CD4-positive, alpha-beta T cell (primary cell): ENCODE results near the gene KIF2A. TPM values are rescaled to one million over a fixed set of nuclear protein-coding genes. Genes with fewer than 3 reads are reported as not detected.

Source experiments
- ATAC-seq: fragments of 200-7000 bp; cut with Tn5 transposase; one replicate; pipeline ENCODE4 v1.10.0; 2022; ENCODE audit warnings: mild to moderate bottlenecking; ENCODE audit not compliant: poor library complexity
- CTCF ChIA-PET: fragments of 350-600 bp; sonication (Branson Sonifier 250); formaldehyde crosslinking; loops from one replicate; lab custom pipeline; 2021; ENCODE audit warnings: antibody characterized with exemption, inconsistent platforms; lab: Charles Lee
- POLR2A ChIA-PET: fragments of 350-600 bp; sonication (Branson Sonifier 250); formaldehyde crosslinking; loops from one replicate; lab custom pipeline; 2021; ENCODE audit warnings: antibody characterized with exemption, inconsistent platforms; lab: Charles Lee
- DNase-seq, 14 experiments: peaks; one replicate each; pipeline ENCODE4 v3.0.0-alpha.2; 2013 to 2020; ENCODE audit warnings: mixed read lengths in 2 of 14
- H3K27ac ChIP-seq, 2 donors: one replicate each; pipeline versions ENCODE4 v1.5.1 to v1.7.0; 2013; ENCODE audit warnings: low read length in 2 of 2, low read depth in 1 of 2, mild to moderate bottlenecking in 1 of 2
- H3K27me3 ChIP-seq, 2 experiments: 1 replicate in 1 of 2; 2 replicates in 1 of 2; pipeline versions ENCODE4 v1.6.1 to v1.7.0; 2013; ENCODE audit warnings: low read length in 2 of 2, control low read depth in 1 of 2, mild to moderate bottlenecking in 1 of 2, moderate library complexity in 1 of 2; ENCODE audit not compliant: insufficient read depth in 2 of 2, control insufficient read depth in 1 of 2
- H3K36me3 ChIP-seq: one replicate; pipeline ENCODE4 v1.6.1; 2013; ENCODE audit warnings: low read length, control low read depth; ENCODE audit not compliant: insufficient read depth
- H3K4me1 ChIP-seq: one replicate; pipeline ENCODE4 v1.6.1; 2013; ENCODE audit warnings: low read length, control low read depth; ENCODE audit not compliant: insufficient read depth
- H3K4me3 ChIP-seq: one replicate; pipeline ENCODE4 v1.5.1; 2013; ENCODE audit warnings: mild to moderate bottlenecking, low read length, moderate library complexity
- H3K9me3 ChIP-seq, 2 experiments: 1 replicate in 1 of 2; 2 replicates in 1 of 2; pipeline versions ENCODE4 v1.6.1 to v1.7.0; 2013; ENCODE audit warnings: low read length in 2 of 2, mild to moderate bottlenecking in 2 of 2, control low read depth in 1 of 2, moderate library complexity in 1 of 2; ENCODE audit not compliant: control insufficient read depth in 1 of 2, insufficient read depth in 1 of 2
- H3K27ac Mint-ChIP-seq: one replicate; pipeline ENCODE4 v1.8.0; 2020; ENCODE audit warnings: mixed read lengths
- H3K27me3 Mint-ChIP-seq: one replicate; pipeline ENCODE4 v1.8.0; 2021; ENCODE audit warnings: mixed read lengths
- H3K36me3 Mint-ChIP-seq: one replicate; pipeline ENCODE4 v1.8.0; 2021; ENCODE audit warnings: low read depth, mixed read lengths
- H3K4me1 Mint-ChIP-seq: one replicate; pipeline ENCODE4 v1.8.0; 2021; ENCODE audit warnings: low read depth, mixed read lengths
- H3K4me3 Mint-ChIP-seq: one replicate; pipeline ENCODE4 v1.8.0; 2020; ENCODE audit warnings: mild to moderate bottlenecking, mixed read lengths
- H3K9me3 Mint-ChIP-seq: one replicate; pipeline ENCODE4 v1.8.0; 2020; ENCODE audit warnings: mixed read lengths
- CTCF ChIP-seq: fragments of 200-600 bp; IDR thresholded peaks from one replicate; pipeline ENCODE4 v1.8.0; 2022; ENCODE audit warnings: antibody characterized with exemption, mild to moderate bottlenecking
- intact Hi-C, 2 experiments: fragments of 100-400 bp; cut with DNase I in 1 of 2; cut with micrococcal nuclease in 1 of 2; formaldehyde crosslinking; loops; one replicate each; pipeline versions ENCODE4 v1.15.1 to v1.9.0; 2023 to 2025; cut with DNase I, micrococcal nuclease
- total RNA-seq, 174 experiments: library from RNA in 2 of 174; stranded (reverse) in 2 of 174; gene quantifications; one replicate each; pipeline ENCODE4 v1.2.3 and lab custom pipeline; 2021 to 2026

Gene KIF2A
- total RNA-seq, 2 experiments from 2014 or later: 78.4 to 81.8 TPM

- Mint-ChIP-seq H3K4me3 (no peak overlapping the region), H3K27ac (no peak overlapping the region), H3K27me3 (no peaks in the 10 kb centered on the region), H3K9me3 (no peaks in the 10 kb centered on the region), H3K4me1 (peaks cover 64% of the 10 kb centered on the region), H3K36me3 (no peaks in the 10 kb centered on the region)
- H3K9me3 ChIP-seq: no peaks in the 10 kb centered on the region
- no peak for TF ChIP-seq CTCF
- intact Hi-C loops: loop anchor here in 1 of 2 experiments (5.0 kb wide), 2 partner anchors 32 to 48 kb away; partner anchors contain the start of gene KIF2A
- no peak overlapping the region for H3K27ac ChIP-seq
- ChIA-PET CTCF (interaction anchor here (0.8 kb wide), 1 partner anchor 35 kb away, joined by 3 read pairs; no protein-coding TSS in a partner anchor), POLR2A (interaction anchor here (0.8 to 2.6 kb wide), 2 partner anchors 36 to 46 kb away, joined by 3 to 12 read pairs; partner anchors contain the start of gene KIF2A)
- H3K4me1 ChIP-seq: peaks cover 33% of the 10 kb centered on the region
- H3K4me3 ChIP-seq: no peak overlapping the region
- no peak for ATAC-seq
- no peak for DNase-seq
- H3K27me3 ChIP-seq: no peaks in the 10 kb centered on the region
- no peaks in the 10 kb centered on the region for H3K36me3 ChIP-seq
Observed at GRCh38 chr5:62259699-62260250, 46.2 kb upstream of the KIF2A start.

GRCh38 chr5:62260513-62260912, 45.5 kb upstream of the KIF2A start:
- Mint-ChIP-seq H3K9me3 (no peaks in the 10 kb centered on the region), H3K27me3 (no peaks in the 10 kb centered on the region), H3K4me1 (peaks cover 56% of the 10 kb centered on the region), H3K27ac (no peak overlapping the region), H3K4me3 (no peak overlapping the region), H3K36me3 (no peaks in the 10 kb centered on the region)
- DNase-seq: peak in 3 of 14 experiments; percentile 15 to 20 (median 16)
- no peak for TF ChIP-seq CTCF
- H3K9me3 ChIP-seq: no peaks in the 10 kb centered on the region
- H3K27ac ChIP-seq: no peak overlapping the region
- peaks cover 27% of the 10 kb centered on the region for H3K4me1 ChIP-seq
- POLR2A ChIA-PET: interaction anchor here (2.6 kb wide), 1 partner anchor 45 kb away, joined by 12 read pairs; the partner anchor contains the start of gene KIF2A
- no peaks in the 10 kb centered on the region for H3K27me3 ChIP-seq
- H3K36me3 ChIP-seq: no peaks in the 10 kb centered on the region
- intact Hi-C loops: loop anchor here in 1 of 2 experiments (5.0 kb wide), 2 partner anchors 33 to 47 kb away; partner anchors contain the start of gene KIF2A
- ATAC-seq: no peak
- CTCF ChIA-PET: no interaction called here
- no peak overlapping the region for H3K4me3 ChIP-seq

GRCh38 chr5:62263401-62263800, 42.6 kb upstream of the KIF2A start:
- Histone ChIP-seq H3K27ac (no peak overlapping the region), H3K27me3 (no peaks in the 10 kb centered on the region), H3K4me3 (no peak overlapping the region), H3K9me3 (no peaks in the 10 kb centered on the region), H3K36me3 (no peaks in the 10 kb centered on the region), H3K4me1 (peaks cover 10% of the 10 kb centered on the region)
- CTCF ChIA-PET: interaction anchor here (0.9 kb wide), 1 partner anchor 29 kb away, joined by 3 read pairs; no protein-coding TSS in a partner anchor
- H3K36me3 Mint-ChIP-seq: no peaks in the 10 kb centered on the region
- no peaks in the 10 kb centered on the region for H3K9me3 Mint-ChIP-seq
- POLR2A ChIA-PET: no interaction called here
- H3K27me3 Mint-ChIP-seq: no peaks in the 10 kb centered on the region
- no peak for TF ChIP-seq CTCF
- no peak for ATAC-seq
- DNase-seq: no peak
- intact Hi-C loops: loop anchor here in 1 of 2 experiments (5.0 kb wide), 2 partner anchors 36 to 44 kb away; partner anchors contain the start of gene KIF2A
- H3K4me3 Mint-ChIP-seq: no peak overlapping the region
- peaks cover 38% of the 10 kb centered on the region for H3K4me1 Mint-ChIP-seq
- no peak overlapping the region for H3K27ac Mint-ChIP-seq
